ENCODE measurements around the gene KLHL8. TPM values are rescaled to one million over a fixed set of nuclear protein-coding genes. Genes with fewer than 3 reads are reported as not detected.
A peak's percentile ranks its signal among the peaks of the same experiment; 100 is the strongest.
"Not testable (repeated sequence)": the region's sequence is repeated elsewhere in the genome, so short reads cannot be mapped to it uniquely, and the experiment has no call there.

KLHL8 gene
- total RNA-seq, 1 experiment from 2014 or later: 9.9 TPM

DNA sequence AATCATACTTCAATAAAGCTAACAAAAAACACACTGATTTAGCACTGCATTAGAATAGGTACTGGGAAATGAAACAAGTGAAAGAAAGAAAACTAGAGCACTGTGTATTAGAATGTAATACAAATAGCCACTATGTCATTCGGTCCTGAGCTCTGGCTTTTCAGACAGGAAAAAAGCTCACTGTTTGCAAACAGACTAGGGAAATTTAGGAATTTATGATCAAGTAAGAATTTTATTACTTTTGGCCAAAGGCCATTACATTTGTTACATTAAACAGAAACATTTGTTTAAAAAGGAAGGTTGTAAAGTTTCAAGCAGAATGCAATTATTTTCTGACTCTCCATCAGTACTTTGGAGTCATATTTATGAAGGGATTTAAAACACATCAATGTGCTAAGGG is 68.7 kb downstream of the KLHL8 start:
- TF ChIP-seq, protein P1, sequence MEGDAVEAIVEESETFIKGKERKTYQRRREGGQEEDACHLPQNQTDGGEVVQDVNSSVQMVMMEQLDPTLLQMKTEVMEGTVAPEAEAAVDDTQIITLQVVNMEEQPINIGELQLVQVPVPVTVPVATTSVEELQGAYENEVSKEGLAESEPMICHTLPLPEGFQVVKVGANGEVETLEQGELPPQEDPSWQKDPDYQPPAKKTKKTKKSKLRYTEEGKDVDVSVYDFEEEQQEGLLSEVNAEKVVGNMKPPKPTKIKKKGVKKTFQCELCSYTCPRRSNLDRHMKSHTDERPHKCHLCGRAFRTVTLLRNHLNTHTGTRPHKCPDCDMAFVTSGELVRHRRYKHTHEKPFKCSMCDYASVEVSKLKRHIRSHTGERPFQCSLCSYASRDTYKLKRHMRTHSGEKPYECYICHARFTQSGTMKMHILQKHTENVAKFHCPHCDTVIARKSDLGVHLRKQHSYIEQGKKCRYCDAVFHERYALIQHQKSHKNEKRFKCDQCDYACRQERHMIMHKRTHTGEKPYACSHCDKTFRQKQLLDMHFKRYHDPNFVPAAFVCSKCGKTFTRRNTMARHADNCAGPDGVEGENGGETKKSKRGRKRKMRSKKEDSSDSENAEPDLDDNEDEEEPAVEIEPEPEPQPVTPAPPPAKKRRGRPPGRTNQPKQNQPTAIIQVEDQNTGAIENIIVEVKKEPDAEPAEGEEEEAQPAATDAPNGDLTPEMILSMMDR (IDR thresholded peaks at IDR 0.05; ENCODE audit: unreplicated experiment): no peak
- H3K9me3 Mint-ChIP-seq (ENCODE audit: low read depth, unreplicated experiment): no peaks in the 10 kb centered on the region
- intact Hi-C loops (cut with micrococcal nuclease; ENCODE audit: unreplicated experiment): loop anchor here (1.0 to 10.0 kb wide), 2 partner anchors 84 to 313 kb away; no protein-coding TSS in a partner anchor
- H3K4me1 Mint-ChIP-seq (ENCODE audit: low read depth, unreplicated experiment): no peaks in the 10 kb centered on the region
- CTCF ChIA-PET: interaction anchor here (2.0 kb wide), 1 partner anchor 68 kb away, joined by 7 read pairs; no protein-coding TSS in a partner anchor
- H3K4me3 Mint-ChIP-seq (ENCODE audit: low read depth, unreplicated experiment): no peak overlapping the region
- no peaks in the 10 kb centered on the region for H3K27me3 Mint-ChIP-seq (ENCODE audit: unreplicated experiment)
- no TSS peak for BruUV-seq (replicated peaks)
- DNase-seq: no peak
- H3K36me3 Mint-ChIP-seq (ENCODE audit: insufficient read depth, unreplicated experiment): no peaks in the 10 kb centered on the region
- H3K27ac Mint-ChIP-seq (ENCODE audit: unreplicated experiment): no peak overlapping the region

GRCh38 chr4:87150498-87151261 is 69.7 kb downstream of the KLHL8 start:
- BruUV-seq (replicated peaks): TSS peak; percentile 17
- intact Hi-C loops (cut with micrococcal nuclease; ENCODE audit: unreplicated experiment): loop anchor here (1.0 to 10.0 kb wide), 2 partner anchors 85 to 314 kb away; no protein-coding TSS in a partner anchor
- Mint-ChIP-seq H3K4me3 (ENCODE audit: low read depth, unreplicated experiment) (no peak overlapping the region), H3K27ac (ENCODE audit: unreplicated experiment) (no peak overlapping the region), H3K4me1 (ENCODE audit: low read depth, unreplicated experiment) (no peaks in the 10 kb centered on the region), H3K9me3 (ENCODE audit: low read depth, unreplicated experiment) (no peaks in the 10 kb centered on the region), H3K27me3 (ENCODE audit: unreplicated experiment) (no peaks in the 10 kb centered on the region), H3K36me3 (ENCODE audit: insufficient read depth, unreplicated experiment) (no peaks in the 10 kb centered on the region)
- CTCF ChIA-PET: interaction anchor here (0.7 to 2.0 kb wide), 5 partner anchors 10 to 228 kb away, joined by 3 to 7 read pairs (median 3); no protein-coding TSS in a partner anchor
- TF ChIP-seq, protein P1 (IDR thresholded peaks at IDR 0.05; ENCODE audit: unreplicated experiment): peak; percentile 35
- peak; percentile 48 for DNase-seq

- Mint-ChIP-seq H3K27ac (ENCODE audit: unreplicated experiment) (no peak overlapping the region), H3K9me3 (ENCODE audit: low read depth, unreplicated experiment) (no peaks in the 10 kb centered on the region), H3K36me3 (ENCODE audit: insufficient read depth, unreplicated experiment) (peaks cover 5% of the 10 kb centered on the region), H3K27me3 (ENCODE audit: unreplicated experiment) (no peaks in the 10 kb centered on the region), H3K4me1 (ENCODE audit: low read depth, unreplicated experiment) (no peaks in the 10 kb centered on the region), H3K4me3 (ENCODE audit: low read depth, unreplicated experiment) (no peak overlapping the region)
- intact Hi-C loops (cut with micrococcal nuclease; ENCODE audit: unreplicated experiment): no loop called here
- CTCF ChIA-PET: no interaction called here
- BruUV-seq (replicated peaks): no TSS peak
- TF ChIP-seq, protein P1 (IDR thresholded peaks at IDR 0.05; ENCODE audit: unreplicated experiment): no peak
- DNase-seq: no peak
Observed at GRCh38 chr4:87147116-87147515, 73.3 kb downstream of the KLHL8 start.

DNA sequence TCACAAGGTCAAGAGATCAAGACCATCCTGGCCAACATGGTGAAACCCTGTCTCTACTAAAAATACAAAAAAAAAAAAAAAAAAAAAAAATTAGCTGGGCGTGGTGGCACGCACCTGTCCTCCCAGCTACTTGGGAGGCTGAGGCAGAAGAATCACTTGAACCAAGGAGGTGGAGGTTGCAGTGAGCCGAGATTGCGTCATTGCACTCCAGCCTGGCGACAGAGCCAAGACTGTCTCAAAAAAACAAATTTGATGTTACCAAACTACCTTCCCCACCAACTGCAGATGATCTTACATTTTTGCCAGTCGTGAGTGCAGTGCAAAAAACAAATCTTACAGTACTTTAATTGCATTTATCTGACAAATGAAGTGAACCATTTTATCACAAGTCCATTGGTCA is 74.5 kb downstream of the KLHL8 start:
- H3K27ac Mint-ChIP-seq (ENCODE audit: unreplicated experiment); H3K27me3 Mint-ChIP-seq (ENCODE audit: unreplicated experiment); DNase-seq; intact Hi-C loops (cut with micrococcal nuclease; ENCODE audit: unreplicated experiment); H3K4me1 Mint-ChIP-seq (ENCODE audit: low read depth, unreplicated experiment); BruUV-seq (replicated peaks); H3K9me3 Mint-ChIP-seq (ENCODE audit: low read depth, unreplicated experiment); H3K4me3 Mint-ChIP-seq (ENCODE audit: low read depth, unreplicated experiment); H3K36me3 Mint-ChIP-seq (ENCODE audit: insufficient read depth, unreplicated experiment): not testable (repeated sequence)
- CTCF ChIA-PET: interaction anchor here (0.6 kb wide), 1 partner anchor 225 kb away, joined by 3 read pairs; no protein-coding TSS in a partner anchor

GRCh38 chr4:87144356-87144755 is 76.1 kb downstream of the KLHL8 start:
- CTCF ChIA-PET: no interaction called here
- TF ChIP-seq, protein P1 (IDR thresholded peaks at IDR 0.05; ENCODE audit: unreplicated experiment): no peak
- Mint-ChIP-seq H3K4me3 (ENCODE audit: low read depth, unreplicated experiment) (no peak overlapping the region), H3K9me3 (ENCODE audit: low read depth, unreplicated experiment) (no peaks in the 10 kb centered on the region), H3K27me3 (ENCODE audit: unreplicated experiment) (no peaks in the 10 kb centered on the region), H3K27ac (ENCODE audit: unreplicated experiment) (no peak overlapping the region), H3K4me1 (ENCODE audit: low read depth, unreplicated experiment) (no peaks in the 10 kb centered on the region), H3K36me3 (ENCODE audit: insufficient read depth, unreplicated experiment) (peaks cover 5% of the 10 kb centered on the region)
- intact Hi-C loops (cut with micrococcal nuclease; ENCODE audit: unreplicated experiment): no loop called here
- DNase-seq: no peak
- BruUV-seq (replicated peaks): no TSS peak

All from Calu3 (cell line).